GM21723 (cell line): ENCODE results near the gene ANK3.
"Not testable (repeated sequence)": the region's sequence is repeated elsewhere in the genome, so short reads cannot be mapped to it uniquely, and the experiment has no call there.

Experiments used
- ATAC-seq: cut with Tn5 transposase; IDR thresholded peaks from one replicate; pipeline ENCODE4 v1.9.1; 2021; ENCODE audit warnings: mild to moderate bottlenecking, moderate library complexity; ENCODE audit not compliant: unreplicated experiment

ANK3 gene

DNA sequence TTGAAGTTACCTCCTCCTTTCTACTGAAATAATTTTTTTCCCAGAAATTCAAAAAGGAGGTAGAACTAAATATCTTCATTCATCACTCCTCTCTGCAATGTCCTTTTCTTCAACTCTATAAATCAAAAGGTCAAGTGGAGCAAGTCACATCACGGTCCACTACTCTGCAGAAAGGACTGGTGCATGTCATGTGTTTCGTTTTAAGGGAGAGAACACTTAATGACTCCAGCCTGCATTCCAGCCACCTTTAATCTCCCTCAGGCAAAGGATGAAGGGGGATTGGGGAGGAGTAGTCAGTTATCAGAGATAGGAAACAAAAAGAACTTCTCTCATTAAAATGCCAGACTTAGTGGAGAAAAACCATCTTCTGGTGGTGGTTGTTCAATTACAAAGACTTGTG lies 78.9 kb downstream of the ANK3 start:
- ATAC-seq = no peak

DNA sequence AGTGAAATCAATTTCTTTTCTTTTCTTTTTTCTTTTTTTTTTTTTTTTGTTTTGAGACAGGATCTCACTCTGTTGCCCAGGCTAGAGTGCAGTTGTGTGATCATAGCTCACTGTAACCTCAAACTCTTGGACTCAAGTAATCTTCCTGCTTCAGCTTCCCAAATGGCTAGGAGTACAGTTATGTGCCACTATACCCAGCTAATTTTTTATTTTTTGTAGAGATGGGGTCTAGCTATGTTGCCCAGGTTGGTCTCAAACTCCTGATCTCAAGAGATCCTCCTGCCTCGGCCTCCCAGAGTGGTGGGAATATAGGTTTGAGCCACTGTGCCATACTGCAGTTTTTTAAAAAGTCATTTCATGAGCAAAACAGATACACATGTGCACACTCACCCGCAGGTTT lies 79.8 kb downstream of the ANK3 start:
- no peak for ATAC-seq

DNA sequence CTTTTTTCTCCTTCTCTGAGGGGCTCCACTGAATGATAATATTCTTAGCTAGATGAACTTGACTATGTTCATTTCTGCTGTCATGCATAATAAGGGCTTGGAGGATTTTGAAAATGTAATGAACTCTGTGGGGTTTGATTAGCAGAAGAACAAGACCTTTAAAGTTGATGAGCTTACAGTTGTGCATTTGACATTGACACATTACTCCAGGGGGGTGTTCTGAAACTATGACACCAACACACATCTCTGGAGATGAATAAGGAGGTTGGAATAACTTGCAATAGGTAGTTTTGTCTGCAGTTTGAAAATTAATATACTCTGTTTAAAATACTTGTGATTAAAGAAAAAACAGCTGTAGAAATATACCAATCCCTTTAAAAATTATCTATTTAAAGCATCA lies 80.3 kb downstream of the ANK3 start:
- ATAC-seq = no peak

DNA sequence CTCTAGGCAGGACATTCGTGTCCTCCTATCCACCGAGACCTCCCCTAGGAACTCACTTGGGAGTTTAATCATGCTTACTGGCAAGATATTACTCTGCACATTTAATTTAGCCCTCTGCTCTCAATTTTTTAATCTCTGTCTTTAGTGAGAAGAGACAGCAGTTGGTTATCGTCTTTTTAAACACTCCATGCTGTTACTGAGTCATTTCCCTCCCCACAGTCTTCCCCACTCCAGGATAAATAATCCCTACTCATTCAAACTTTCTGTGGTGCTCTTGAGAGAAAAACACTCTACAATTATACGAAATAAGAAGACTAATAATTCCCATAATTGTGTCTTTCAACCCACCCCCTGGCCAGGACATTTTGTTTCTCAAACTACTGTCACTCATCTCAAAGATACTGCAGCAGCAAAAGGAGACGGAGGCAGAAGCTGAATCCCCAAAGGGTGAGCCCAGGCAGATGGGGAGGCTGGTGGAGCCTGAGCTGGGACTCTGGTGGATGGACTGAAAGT lies 84.2 kb downstream of the ANK3 start:
- ATAC-seq = no peak

DNA sequence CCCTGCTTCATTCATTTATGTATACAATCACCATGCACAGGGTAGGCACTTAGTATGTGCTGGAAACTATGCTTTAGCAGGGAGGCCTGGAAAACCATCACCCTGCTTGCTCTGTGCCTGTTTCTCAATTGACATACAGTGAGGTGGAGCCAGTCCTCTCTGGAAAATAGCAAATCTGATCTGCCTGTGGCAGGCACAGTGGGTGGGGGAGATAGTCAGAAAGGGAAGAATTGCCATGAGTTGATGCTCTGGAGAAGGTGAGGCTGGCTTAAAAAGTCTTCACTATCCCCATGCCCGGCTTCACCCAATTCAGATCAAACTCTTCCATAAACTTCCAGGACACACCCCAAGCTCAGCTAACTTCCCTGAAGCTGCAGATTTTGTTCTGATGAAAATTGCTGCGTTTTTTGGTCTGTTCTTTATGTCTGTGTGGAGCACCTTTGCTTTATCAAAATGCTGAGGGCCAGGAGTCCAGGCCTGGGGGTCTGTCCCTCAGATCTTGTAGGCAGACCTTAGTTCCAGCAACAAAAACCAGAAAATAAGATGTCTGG lies 84.8 kb downstream of the ANK3 start:
- no peak for ATAC-seq

DNA sequence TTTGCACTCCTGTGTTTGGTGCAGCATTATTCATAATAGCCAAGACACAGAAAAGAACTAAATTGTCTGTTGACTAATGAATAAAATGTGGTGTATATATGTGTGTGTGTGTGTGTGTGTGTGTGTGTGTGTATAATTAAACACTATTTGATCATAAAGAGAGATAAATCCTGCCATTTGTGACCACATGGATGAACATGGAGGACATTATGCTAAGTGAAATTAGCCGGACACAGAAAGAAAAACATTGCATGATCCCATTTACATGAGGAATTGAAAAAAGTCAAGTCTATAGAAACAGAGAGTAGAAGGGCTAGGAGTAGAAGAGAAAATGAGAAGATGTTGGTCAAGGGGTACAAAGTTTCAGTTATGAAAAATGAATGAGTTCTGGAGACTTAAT lies 85.9 kb downstream of the ANK3 start:
- ATAC-seq = no peak

DNA sequence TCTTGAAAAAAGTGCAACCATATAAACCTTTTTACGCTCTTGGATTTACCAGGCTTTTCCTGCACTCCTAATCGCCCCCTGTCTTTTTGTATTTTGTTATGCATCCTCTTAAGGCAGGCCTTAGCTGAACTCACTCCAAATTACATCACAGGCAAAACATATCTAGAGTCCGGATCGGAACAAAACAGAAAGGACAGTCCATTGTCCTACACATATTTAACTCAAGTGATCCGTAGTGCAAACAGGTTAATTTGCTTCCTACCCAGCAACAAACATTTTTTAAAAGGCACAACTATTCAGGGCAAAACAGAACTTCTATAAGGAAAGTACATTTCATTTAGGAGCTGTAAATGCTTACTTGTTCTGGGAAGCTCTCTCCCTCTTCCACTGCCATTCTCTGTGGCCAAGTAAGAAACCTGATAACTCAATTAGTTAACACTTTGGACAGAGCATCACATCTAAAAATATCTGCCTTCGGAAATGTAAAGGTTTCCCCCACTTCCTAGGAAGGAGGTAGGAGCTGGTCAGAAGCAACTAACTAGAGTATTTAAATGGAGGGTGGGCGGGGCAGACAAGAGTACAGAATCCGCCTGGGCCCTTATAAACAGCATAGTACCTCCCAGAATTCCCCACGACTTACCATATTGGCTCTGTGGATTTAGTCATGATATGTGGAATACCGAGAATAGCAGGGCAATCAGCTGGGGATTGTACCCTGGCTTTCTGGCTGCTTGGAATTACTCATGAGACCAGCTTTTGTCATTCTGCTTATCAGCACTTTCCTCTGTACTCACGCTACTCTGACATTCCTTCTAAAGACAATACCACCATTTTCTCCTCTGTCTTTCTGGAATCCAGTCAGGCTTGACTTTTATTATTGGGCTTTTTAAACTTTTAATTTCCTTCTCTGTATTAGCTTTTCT lies 89.5 kb downstream of the ANK3 start:
- no peak for ATAC-seq

DNA sequence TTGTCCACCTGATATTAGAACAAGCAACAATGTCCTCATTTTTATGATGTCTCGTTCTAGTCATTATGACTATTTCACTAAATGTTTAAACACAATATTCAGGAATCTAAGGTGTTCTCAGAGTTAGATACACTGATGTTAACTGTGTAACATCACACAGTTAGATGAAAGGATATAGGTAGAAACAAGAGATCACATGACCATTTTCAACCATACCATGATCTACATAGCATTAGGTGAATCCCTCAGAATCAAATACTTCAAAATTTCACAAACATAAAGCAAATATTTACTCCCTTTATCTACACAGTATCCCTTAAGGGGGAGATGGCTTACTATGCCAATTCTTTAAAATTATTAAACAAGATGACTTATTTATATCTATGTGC lies 90.3 kb downstream of the ANK3 start:
- no peak for ATAC-seq

DNA sequence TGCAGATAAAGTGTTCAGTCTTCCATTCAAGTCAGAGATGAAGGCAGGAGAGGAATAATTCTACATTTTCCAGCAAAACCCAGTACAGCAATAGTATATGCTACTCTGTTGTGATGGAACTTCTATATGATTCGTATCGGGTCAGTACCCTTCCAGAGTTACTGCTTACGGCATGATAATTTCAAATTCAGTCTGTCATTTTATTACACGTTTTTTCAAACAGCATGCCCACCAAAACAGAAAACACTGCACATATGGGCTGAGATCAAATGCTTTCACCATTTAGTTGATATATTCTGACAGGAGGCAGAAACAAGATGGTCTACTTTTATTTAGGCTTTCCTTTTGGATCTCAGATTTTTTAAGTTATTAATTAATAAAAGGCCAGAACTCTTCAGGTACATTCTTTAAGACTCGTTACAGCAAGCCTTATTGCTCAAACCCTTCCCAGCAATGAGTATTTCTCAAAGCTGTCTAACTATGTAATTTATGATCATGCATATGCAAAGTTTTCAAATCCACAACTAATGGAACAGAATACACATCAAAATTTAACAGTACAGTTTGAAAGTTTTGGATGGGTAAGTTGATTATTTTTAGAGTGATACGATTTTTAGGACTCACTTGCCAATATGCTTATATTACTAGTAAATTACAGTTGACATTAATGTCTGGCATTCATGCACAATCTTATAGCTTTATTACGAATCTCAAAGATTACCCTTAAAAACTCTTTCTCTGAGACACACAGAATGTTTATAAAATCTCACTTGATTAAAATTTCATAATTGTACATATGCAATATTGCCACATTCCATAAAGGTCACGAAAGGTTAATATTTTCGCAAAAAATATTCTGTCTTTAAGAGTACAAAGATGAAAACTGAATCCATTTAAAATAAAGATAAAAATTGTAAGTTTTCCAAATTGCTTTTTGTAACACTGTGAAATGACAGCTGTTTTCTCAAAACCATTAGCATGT lies 91.0 kb downstream of the ANK3 start:
- no peak for ATAC-seq

DNA sequence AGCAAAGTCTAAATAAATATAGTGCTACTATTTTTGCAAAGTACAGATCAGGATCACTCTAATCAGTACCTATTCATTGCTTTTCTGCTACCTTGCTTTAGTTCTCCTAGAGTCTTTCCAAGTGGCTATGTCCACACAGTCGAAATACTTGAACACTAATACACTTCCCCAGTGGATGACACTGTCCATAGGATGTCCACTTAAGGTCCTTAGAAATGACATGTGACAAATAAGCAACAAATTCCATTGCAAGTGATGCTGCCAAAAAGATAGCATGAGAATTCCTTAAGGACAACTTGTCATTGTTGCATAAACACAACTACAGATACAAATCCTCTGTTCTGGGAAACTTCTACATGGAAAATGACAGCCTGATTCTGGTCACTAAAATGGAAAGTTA lies 93.6 kb downstream of the ANK3 start:
- ATAC-seq = no peak

DNA sequence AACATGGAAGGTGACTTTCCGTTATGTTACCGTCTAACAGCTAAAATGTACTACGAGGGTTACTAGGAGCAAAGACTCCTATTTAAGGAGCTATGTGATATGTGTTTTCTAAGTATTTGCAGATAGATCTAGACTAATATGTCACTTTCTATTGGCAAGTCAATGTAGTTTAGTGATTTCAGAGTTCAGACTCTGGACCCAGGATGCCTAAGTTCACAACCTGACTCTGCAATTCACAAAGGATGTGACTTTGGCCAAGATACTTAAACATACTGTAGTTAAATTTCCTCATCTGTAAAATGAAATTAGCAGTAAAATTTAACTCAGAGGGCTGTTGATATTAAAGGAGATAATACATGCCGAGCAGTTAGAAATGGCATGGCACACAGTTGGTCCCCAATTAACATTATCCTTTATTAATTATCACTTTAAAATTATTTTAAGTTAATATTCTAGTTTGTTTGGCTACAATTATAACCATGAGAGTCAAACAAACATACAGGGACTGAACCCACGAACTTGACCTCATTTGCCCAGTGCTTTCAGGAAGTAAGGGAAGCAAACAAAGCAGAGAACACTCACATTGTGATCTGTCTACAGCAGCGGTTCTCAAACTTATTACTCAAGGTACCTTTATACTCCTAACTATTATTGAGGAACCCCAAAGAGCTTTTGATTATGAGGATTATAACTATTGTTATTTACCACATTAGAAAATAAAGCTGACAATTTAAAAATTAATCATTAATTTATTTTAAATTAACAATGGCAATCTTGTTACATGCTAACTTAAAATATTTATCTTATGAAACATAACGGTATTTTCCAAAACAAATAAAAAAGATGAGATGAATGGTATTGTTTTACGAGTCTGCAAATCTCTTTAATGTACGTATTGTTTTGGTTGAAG lies 94.4 kb downstream of the ANK3 start:
- no peak for ATAC-seq

DNA sequence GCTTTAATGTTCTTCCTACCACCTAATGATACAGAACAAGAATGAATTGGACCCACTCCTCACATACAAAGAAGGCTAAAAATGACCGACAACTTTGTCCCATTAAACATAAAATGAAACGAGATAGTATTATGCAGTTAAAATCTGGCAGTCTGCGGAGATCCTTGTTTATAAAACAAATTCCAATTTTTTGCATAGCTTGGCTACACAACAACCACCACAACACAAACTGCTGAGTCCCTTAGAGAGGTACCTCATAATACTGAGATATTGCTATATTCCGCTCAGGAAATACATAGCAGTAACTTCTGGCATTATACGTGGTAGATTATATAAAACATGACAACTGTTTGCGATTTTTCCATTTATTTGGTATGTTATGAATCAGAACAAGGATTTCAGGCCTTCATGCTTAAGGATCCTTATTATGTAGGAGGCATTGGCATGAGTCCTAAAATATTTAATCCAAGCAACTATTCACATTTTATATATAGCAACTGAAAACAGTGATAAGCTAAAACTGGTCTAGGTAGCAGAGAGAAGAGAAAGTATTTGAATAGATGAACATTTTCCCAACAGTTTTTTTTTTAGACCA lies 96.0 kb downstream of the ANK3 start:
- no peak for ATAC-seq

DNA sequence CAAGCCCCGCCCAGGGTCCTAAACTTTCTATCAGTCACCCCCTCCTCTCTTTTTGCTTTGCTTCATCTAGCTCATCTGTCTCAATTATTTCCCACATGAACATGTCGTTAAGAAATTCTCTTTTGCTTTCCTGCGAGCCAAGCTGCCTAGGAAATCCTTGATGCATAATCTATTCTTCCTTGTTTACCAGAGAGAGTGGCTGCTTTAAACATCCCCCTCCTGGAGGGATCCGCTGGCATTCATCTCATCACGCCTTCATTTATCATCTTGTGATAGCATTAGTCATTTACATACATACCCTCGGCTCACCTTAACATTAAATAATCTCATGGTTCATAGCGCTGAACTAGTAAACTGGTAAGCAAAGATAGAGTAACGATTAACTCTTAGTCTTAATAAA lies 96.7 kb downstream of the ANK3 start:
- ATAC-seq = no peak

DNA sequence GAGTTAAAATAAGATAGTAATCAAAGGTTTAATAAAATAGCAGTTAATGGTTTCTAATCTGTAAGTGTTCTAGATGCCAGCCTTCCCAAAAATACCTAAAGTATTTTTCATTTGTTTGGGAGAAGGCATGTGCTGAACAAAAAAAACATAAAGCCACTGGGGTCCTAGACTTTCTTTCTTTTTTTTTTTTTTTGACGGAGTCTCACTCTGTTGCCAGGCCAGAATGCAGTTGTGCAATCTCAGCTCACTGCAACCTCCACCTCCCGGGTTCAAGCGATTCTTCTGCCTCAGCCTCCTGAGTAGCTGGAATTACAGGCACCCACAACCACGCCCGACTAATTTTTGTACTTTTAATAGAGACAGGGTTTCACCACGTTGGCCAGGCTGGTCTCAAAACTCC lies 97.1 kb downstream of the ANK3 start:
- ATAC-seq = not testable (repeated sequence)

DNA sequence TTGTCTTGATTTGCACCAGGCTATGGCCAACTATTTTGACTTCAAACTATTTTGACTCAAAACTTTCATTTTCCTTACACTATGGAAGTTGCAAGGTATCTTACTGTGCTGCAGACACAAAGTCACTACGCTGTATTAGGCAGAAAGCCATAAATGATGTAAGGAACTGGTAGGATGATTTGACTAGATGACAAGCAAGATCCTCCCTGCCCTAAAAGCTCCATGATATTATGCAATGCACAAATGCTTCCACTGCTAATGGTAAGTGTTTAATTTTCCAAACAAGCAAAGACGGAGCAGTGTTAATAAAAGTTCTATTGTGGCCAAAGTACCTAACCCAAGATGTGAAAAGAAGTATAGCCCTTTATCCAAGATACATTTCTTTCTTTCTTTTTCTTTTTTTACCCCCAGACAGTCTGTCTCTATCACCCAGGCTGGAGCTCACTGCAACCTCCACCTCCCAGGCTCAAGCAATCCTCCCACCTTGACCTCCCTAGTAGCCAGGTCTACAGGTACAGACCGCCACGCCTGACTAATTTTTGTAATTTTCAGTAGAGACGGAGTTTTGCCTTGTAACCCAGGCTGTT lies 98.2 kb downstream of the ANK3 start:
- no peak for ATAC-seq

DNA sequence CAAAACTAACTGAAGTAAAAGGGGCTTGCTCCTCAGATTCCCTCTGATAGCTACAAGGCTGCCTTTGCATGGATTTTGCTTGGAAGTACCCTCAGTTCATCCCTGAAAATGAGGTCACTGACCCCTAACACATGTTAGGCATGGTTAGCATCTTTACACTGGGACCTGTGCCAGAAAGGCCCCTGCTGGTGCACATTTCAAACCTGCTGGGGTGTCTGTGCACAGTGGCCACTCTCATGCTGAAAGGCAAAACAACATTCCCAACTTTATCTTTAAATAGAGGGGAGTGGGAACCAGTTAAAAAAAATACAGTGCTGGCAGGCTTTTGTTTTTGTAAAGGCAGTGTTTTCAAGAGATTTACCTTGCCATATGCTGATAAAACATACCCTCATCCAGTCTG lies 99.1 kb downstream of the ANK3 start:
- no peak for ATAC-seq

DNA sequence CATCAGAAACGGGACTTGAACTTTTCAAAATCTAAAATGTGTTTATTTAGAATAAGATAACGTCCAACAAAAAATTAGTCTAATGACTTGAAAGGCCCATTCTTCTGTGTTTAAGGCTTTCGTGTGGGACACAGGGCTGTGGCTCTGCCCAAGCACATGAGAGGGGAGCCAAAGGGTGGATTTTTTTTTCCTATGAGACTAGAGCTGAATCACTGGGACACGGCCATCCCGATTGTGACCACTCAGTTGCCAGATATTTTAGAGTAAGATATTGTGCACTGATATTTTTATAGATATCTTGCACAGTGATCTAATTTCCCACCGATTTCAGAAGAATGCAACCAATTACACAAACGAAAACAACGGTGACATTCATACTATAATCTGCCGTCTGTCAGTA lies 99.9 kb downstream of the ANK3 start:
- ATAC-seq = no peak

DNA sequence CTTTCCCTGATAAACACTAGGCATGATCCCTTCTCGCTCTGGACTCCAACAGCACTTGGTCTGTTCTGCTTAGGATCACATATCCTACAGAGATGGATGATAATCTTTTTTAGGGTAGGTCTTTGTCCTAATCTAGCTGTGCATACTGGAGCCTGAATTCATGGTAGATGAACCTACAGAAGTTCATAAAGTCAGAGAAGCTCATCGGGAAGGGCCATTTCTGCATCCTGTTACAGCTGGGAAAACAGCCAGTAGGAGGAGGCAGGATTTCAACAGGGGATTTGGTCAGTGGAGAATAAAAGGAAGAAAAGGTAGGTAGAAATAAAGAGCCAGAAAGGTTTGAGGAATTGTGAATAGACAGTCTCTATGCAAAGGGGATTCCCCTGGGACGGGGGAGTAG lies 101.4 kb downstream of the ANK3 start:
- ATAC-seq = no peak

DNA sequence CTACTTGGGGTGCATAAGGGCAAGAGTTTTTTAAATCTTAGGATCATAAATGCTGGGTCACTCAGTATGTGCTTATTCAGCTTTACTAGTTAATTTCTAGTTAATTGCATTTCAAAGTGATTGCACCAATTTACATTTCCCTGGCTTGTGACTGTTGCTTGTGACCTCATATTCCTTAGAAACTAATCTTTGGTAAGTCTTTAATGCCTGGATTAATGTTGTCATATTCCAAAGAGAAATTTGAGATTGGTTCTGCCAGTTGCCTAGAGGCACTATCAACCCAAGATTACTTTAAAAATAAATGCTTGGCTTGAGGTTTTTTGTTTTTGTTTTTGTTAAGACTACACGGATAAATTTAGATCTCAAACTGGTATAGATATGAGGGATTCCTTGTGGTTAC lies 103.1 kb downstream of the ANK3 start:
- ATAC-seq = no peak

DNA sequence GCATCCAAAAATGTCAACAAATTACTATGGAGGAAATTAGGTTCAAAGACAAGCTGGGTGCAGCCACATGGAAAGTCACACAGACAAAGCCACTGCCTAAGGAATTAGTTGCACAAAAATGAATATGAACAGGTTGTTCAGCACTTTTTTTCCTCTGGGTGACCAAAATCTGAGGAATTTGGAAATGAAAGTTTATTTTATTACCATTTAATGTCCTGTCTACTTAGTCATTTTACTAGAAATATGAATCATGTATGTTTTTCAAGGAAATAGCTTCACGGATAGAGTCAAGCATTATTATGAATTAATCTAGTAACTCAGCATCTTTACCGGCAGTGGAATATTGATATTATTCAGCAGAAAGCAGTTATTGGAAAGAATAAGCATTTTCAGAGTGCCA lies 106.3 kb downstream of the ANK3 start:
- no peak for ATAC-seq
